NCI-H446 (cell line): ENCODE measurements around the gene SHC2.
A peak's percentile ranks its signal among the peaks of the same experiment; 100 is the strongest.

ENCODE experiments used
- DNase-seq, 2 experiments: peaks; one replicate each; lab custom pipeline; 2025; lab: John Stamatoyannopoulos, UW

SHC2 gene

GRCh38 chr19:372306-372890 is 88.4 kb downstream of the SHC2 start:
- DNase-seq: peak; percentile 87 to 97

- no peak for DNase-seq
Measured at GRCh38 chr19:371501-372168, 89.2 kb downstream of the SHC2 start.

- DNase-seq: no peak
Measured at GRCh38 chr19:370641-371330, 90.0 kb downstream of the SHC2 start.

- no peak for DNase-seq
Measured at GRCh38 chr19:369876-370275, 91.0 kb downstream of the SHC2 start.

- DNase-seq: no peak
Measured at GRCh38 chr19:369256-369655, 91.6 kb downstream of the SHC2 start.

- DNase-seq: no peak
Measured at GRCh38 chr19:368630-369024, 92.2 kb downstream of the SHC2 start.

- DNase-seq: no peak
Measured at GRCh38 chr19:367963-368629, 92.7 kb downstream of the SHC2 start.

GRCh38 chr19:367561-367960 is 93.3 kb downstream of the SHC2 start:
- no peak for DNase-seq

GRCh38 chr19:366951-367350 is 93.9 kb downstream of the SHC2 start:
- DNase-seq: no peak
